Suprapubic skin (tissue), 4 donors: ENCODE results near the gene CEACAM21. TPM values are rescaled to one million over a fixed set of nuclear protein-coding genes. Genes with fewer than 3 reads are reported as not detected.
"Not testable (repeated sequence)": the region's sequence is repeated elsewhere in the genome, so short reads cannot be mapped to it uniquely, and the experiment has no call there.

Experiments
- DNase-seq, 2 donors: peaks; one replicate each; pipeline ENCODE4 v3.0.0-alpha.2; 2019; ENCODE audit warnings: low spot score in 2 of 2
- H3K27ac ChIP-seq: fragments of 200-600 bp; sonication (generic); one replicate; pipeline ENCODE4 v1.5.1; 2019
- H3K27me3 ChIP-seq: fragments of 200-600 bp; sonication (generic); one replicate; pipeline ENCODE4 v1.5.1; 2019
- H3K36me3 ChIP-seq: fragments of 200-600 bp; sonication (generic); one replicate; pipeline ENCODE4 v1.5.1; 2019
- H3K4me1 ChIP-seq: fragments of 200-600 bp; sonication (generic); one replicate; pipeline ENCODE4 v1.5.1; 2019
- H3K4me3 ChIP-seq: fragments of 200-600 bp; sonication (generic); one replicate; pipeline ENCODE4 v1.5.1; 2019; ENCODE audit warnings: mild to moderate bottlenecking
- H3K9me3 ChIP-seq: fragments of 200-600 bp; sonication (generic); one replicate; pipeline ENCODE4 v1.5.1; 2019
- CTCF ChIP-seq, 2 donors: fragments of 200-600 bp in 1 of 2; fragments of 450-650 bp in 1 of 2; sonication (generic) in 1 of 2; IDR thresholded peaks; one replicate each; pipeline ENCODE4 v1.5.1; 2016 to 2019; ENCODE audit warnings: antibody characterized with exemption in 2 of 2, mild to moderate bottlenecking in 1 of 2, moderate library complexity in 1 of 2
- EP300 ChIP-seq: sonication (generic); formaldehyde crosslinking; IDR thresholded peaks from one replicate; pipeline ENCODE4 v1.6.1; 2017; ENCODE audit warnings: antibody characterized with exemption
- POLR2A ChIP-seq, 2 donors: fragments of 450-650 bp; IDR thresholded peaks; one replicate each; pipeline ENCODE4 v1.6.1; 2017; ENCODE audit warnings: antibody characterized with exemption in 2 of 2, mild to moderate bottlenecking in 2 of 2, moderate library complexity in 2 of 2
- POLR2AphosphoS5 ChIP-seq, 3 donors: sonication (generic); formaldehyde crosslinking; IDR thresholded peaks; one replicate each; pipeline ENCODE4 v1.6.1; 2017; ENCODE audit warnings: antibody characterized with exemption in 3 of 3
- WGBS: methylation state at CpG from one replicate; pipeline ENCODE4 v1.1.5; 2018; 5-methylcytosine and 5-hydroxymethylcytosine counted together
- total RNA-seq, 4 donors: library from RNA; depleted of rRNA; stranded (reverse); fragments of >200 nt; gene quantifications; one replicate each; pipeline ENCODE4 v1.1.0, GENCODE V29; 2016

Gene CEACAM21
- total RNA-seq, 4 donors from 2014 or later: 2.3 TPM; not detected in 3

GRCh38 chr19:41578886-41579285, 2.9 kb downstream of the CEACAM21 start:
- no peak for TF ChIP-seq POLR2AphosphoS5 (IDR thresholded peaks at IDR 0.05)
- TF ChIP-seq CTCF (IDR thresholded peaks at IDR 0.05): no peak
- no peak for TF ChIP-seq EP300
- no peak for TF ChIP-seq POLR2A (IDR thresholded peaks at IDR 0.05)
- Histone ChIP-seq H3K4me3 (no peak overlapping the region), H3K27ac (no peak overlapping the region), H3K9me3 (no peaks in the 10 kb centered on the region), H3K36me3 (no peaks in the 10 kb centered on the region), H3K4me1 (no peaks in the 10 kb centered on the region), H3K27me3 (peaks cover 4% of the 10 kb centered on the region)
- DNase-seq: no peak
- 64% methylated on average over 2 of the region's 2 CpGs for WGBS

GRCh38 chr19:41581068-41581467, 5.1 kb downstream of the CEACAM21 start:
- not testable (repeated sequence) for H3K4me3 ChIP-seq, H3K27me3 ChIP-seq, H3K4me1 ChIP-seq, DNase-seq, H3K36me3 ChIP-seq, H3K9me3 ChIP-seq, H3K27ac ChIP-seq
- 71% methylated on average over 4 of the region's 4 CpGs for whole genome bisulfite sequencing

- not testable (repeated sequence) for H3K4me1 ChIP-seq, H3K36me3 ChIP-seq, H3K9me3 ChIP-seq, H3K27ac ChIP-seq, H3K4me3 ChIP-seq, DNase-seq, H3K27me3 ChIP-seq
- WGBS: 100% methylated on average over 1 of the region's 1 CpG
Measured at GRCh38 chr19:41582577-41583182, 6.7 kb downstream of the CEACAM21 start.

- Histone ChIP-seq H3K36me3 (no peaks in the 10 kb centered on the region), H3K9me3 (no peaks in the 10 kb centered on the region), H3K4me3 (no peak overlapping the region), H3K27me3 (peaks cover 7% of the 10 kb centered on the region), H3K4me1 (no peaks in the 10 kb centered on the region), H3K27ac (no peak overlapping the region)
- TF ChIP-seq EP300: no peak
- no peak for DNase-seq
- WGBS: 76% methylated on average over 6 of the region's 6 CpGs
Measured at GRCh38 chr19:41584260-41584810, 8.4 kb downstream of the CEACAM21 start.

GRCh38 chr19:41584931-41585330, 9.0 kb downstream of the CEACAM21 start:
- no peak for DNase-seq
- 80% methylated on average over 1 of the region's 1 CpG for WGBS
- TF ChIP-seq CTCF (IDR thresholded peaks at IDR 0.05): no peak
- no peak for TF ChIP-seq POLR2AphosphoS5 (IDR thresholded peaks at IDR 0.05)
- TF ChIP-seq EP300: no peak
- TF ChIP-seq POLR2A (IDR thresholded peaks at IDR 0.05): no peak
- Histone ChIP-seq H3K9me3 (no peaks in the 10 kb centered on the region), H3K36me3 (no peaks in the 10 kb centered on the region), H3K4me1 (no peaks in the 10 kb centered on the region), H3K27ac (no peak overlapping the region), H3K4me3 (no peak overlapping the region), H3K27me3 (peaks cover 7% of the 10 kb centered on the region)

- Histone ChIP-seq H3K4me3 (no peak overlapping the region), H3K9me3 (no peaks in the 10 kb centered on the region)
- TF ChIP-seq POLR2A (IDR thresholded peaks at IDR 0.05) (no peak), EP300 (no peak), CTCF (IDR thresholded peaks at IDR 0.05) (no peak), POLR2AphosphoS5 (IDR thresholded peaks at IDR 0.05) (no peak)
Measured at GRCh38 chr19:41586064-41586463, 10.1 kb downstream of the CEACAM21 start.

More at GRCh38 chr19:41586064-41586463, 10.1 kb downstream of the CEACAM21 start:
- peaks cover 7% of the 10 kb centered on the region for H3K27me3 ChIP-seq
- H3K27ac ChIP-seq: no peak overlapping the region
- no peaks in the 10 kb centered on the region for H3K4me1 ChIP-seq
- no peaks in the 10 kb centered on the region for H3K36me3 ChIP-seq
- DNase-seq: no peak
